GM21529 (cell line): ENCODE measurements around the gene ABR.
"Not testable (repeated sequence)": the region's sequence is repeated elsewhere in the genome, so short reads cannot be mapped to it uniquely, and the experiment has no call there.

ENCODE experiments used
- ATAC-seq: cut with Tn5 transposase; IDR thresholded peaks from one replicate; pipeline ENCODE4 v1.9.1; 2021; ENCODE audit not compliant: unreplicated experiment

The ABR gene

GRCh38 chr17:1050246-1050995 lies 129.4 kb downstream of the ABR start:
- ATAC-seq = no peak

GRCh38 chr17:1049446-1050225 lies 130.1 kb downstream of the ABR start:
- ATAC-seq = no peak

- not testable (repeated sequence) for ATAC-seq
Measured at GRCh38 chr17:1048516-1049115, 131.2 kb downstream of the ABR start.

GRCh38 chr17:1047879-1048470 lies 131.8 kb downstream of the ABR start:
- no peak for ATAC-seq

GRCh38 chr17:1047177-1047878 lies 132.5 kb downstream of the ABR start:
- no peak for ATAC-seq

GRCh38 chr17:1045456-1045855 lies 134.3 kb downstream of the ABR start:
- ATAC-seq = no peak

GRCh38 chr17:1044387-1045009 lies 135.3 kb downstream of the ABR start:
- ATAC-seq = not testable (repeated sequence)

- no peak for ATAC-seq
Measured at GRCh38 chr17:1043601-1044251, 136.1 kb downstream of the ABR start.

GRCh38 chr17:1042486-1042885 lies 137.3 kb downstream of the ABR start:
- ATAC-seq = no peak

GRCh38 chr17:1041746-1042145 lies 138.0 kb downstream of the ABR start:
- ATAC-seq = no peak

GRCh38 chr17:1040216-1040600 lies 139.6 kb downstream of the ABR start:
- no peak for ATAC-seq

- ATAC-seq = no peak
Measured at GRCh38 chr17:1039511-1040215, 140.1 kb downstream of the ABR start.

GRCh38 chr17:1039123-1039507 lies 140.7 kb downstream of the ABR start:
- ATAC-seq = no peak

- no peak for ATAC-seq
Measured at GRCh38 chr17:1038459-1039122, 141.2 kb downstream of the ABR start.

GRCh38 chr17:1037238-1037879 lies 142.4 kb downstream of the ABR start:
- no peak for ATAC-seq

GRCh38 chr17:1036845-1037237 lies 142.9 kb downstream of the ABR start:
- ATAC-seq = no peak

- ATAC-seq = no peak
Measured at GRCh38 chr17:1036171-1036844, 143.5 kb downstream of the ABR start.
